SH-SY5Y (cell line): ENCODE measurements around the gene NFIB.

Experiments used
- GATA2 ChIP-seq: IDR thresholded peaks from 2 replicates; pipeline ENCODE4 v1.6.1; 2011; ENCODE audit warnings: mild to moderate bottlenecking, low read depth, low read length
- GATA3 ChIP-seq: IDR thresholded peaks from 2 replicates; pipeline ENCODE4 v1.6.1; 2011; ENCODE audit warnings: low read depth, mild to moderate bottlenecking, low read length, moderate library complexity

Gene NFIB

GRCh38 chr9:14213504-14213903 is 100.4 kb downstream of the NFIB start:
- TF ChIP-seq GATA3 (no peak), GATA2 (no peak)

GRCh38 chr9:14212697-14213420 is 101.1 kb downstream of the NFIB start:
- TF ChIP-seq GATA2: no peak
- no peak for TF ChIP-seq GATA3

GRCh38 chr9:14212077-14212476 is 101.9 kb downstream of the NFIB start:
- TF ChIP-seq GATA3 (no peak), GATA2 (no peak)

GRCh38 chr9:14211564-14211963 is 102.4 kb downstream of the NFIB start:
- no peak for TF ChIP-seq GATA3
- TF ChIP-seq GATA2: peak; percentile 11; the same call in 1 of the 2 replicates

- TF ChIP-seq GATA2: no peak
- no peak for TF ChIP-seq GATA3
Measured at GRCh38 chr9:14210428-14210827, 103.5 kb downstream of the NFIB start.

- TF ChIP-seq GATA2: no peak
- no peak for TF ChIP-seq GATA3
Measured at GRCh38 chr9:14209399-14210345, 104.3 kb downstream of the NFIB start.

- no peak for TF ChIP-seq GATA3
- TF ChIP-seq GATA2: no peak
Measured at GRCh38 chr9:14207352-14207995, 106.5 kb downstream of the NFIB start.

- TF ChIP-seq GATA2: no peak
- no peak for TF ChIP-seq GATA3
Measured at GRCh38 chr9:14205463-14205862, 108.5 kb downstream of the NFIB start.

GRCh38 chr9:14203356-14204056 is 110.4 kb downstream of the NFIB start:
- no peak for TF ChIP-seq GATA2
- no peak for TF ChIP-seq GATA3

GRCh38 chr9:14198841-14199455 is 115.0 kb downstream of the NFIB start:
- TF ChIP-seq GATA3: no peak
- TF ChIP-seq GATA2: no peak

GRCh38 chr9:14198047-14198840 is 115.7 kb downstream of the NFIB start:
- TF ChIP-seq GATA2: no peak
- no peak for TF ChIP-seq GATA3

GRCh38 chr9:14197325-14197858 is 116.5 kb downstream of the NFIB start:
- TF ChIP-seq GATA3 (no peak), GATA2 (no peak)
